Measurements from ENCODE around the gene ILK.

Gene ILK

DNA sequence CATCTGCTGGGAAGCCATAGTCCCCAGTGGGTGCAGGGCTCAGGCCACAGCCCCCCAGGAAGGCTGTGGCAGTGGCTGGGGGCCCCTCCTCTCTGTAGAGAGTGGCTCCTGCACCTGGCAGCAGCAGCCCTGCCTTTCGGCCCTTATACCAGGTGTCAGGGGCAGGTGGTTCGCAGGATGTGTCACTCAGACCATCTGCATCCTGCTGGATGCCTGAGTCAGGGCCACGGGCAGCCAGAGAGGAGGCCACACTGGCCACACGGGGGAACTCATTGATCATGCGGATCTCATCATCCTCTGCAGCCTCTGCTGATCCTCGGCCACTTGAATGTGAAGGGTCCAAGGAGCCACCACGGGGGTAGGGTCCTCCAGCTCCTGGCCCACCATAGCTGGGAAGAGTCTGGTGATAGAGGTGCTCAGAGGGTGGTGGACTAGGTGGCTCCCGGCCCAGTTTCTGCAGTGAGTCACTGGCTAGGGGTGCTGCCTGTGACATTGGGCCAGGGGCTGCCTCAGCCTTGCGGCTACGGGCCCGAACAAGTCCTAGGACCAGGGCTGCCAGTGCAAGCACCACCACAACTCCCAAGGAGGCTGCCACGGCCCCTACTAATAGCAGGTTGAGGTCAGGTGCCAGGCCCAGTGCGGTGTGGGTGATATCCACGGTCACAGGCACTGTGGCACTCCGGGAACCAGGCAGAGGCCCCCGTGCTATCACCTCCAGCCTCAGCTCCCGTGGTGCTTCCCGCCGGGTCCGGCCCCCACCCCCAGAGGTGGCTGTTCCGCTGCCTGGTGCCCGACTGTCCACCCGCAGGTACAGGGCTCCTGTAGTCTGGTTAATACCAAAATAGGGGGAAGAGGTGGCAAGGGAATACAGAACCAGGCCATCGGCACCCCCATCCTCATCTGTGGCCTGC lies 18.9 kb downstream of the ILK start:
- no peak for DNase-seq (ENCODE audit: low spot score)

- no peak for DNase-seq (ENCODE audit: low spot score)
Measured at GRCh38 chr11:6623391-6624363, 20.1 kb downstream of the ILK start.

DNA sequence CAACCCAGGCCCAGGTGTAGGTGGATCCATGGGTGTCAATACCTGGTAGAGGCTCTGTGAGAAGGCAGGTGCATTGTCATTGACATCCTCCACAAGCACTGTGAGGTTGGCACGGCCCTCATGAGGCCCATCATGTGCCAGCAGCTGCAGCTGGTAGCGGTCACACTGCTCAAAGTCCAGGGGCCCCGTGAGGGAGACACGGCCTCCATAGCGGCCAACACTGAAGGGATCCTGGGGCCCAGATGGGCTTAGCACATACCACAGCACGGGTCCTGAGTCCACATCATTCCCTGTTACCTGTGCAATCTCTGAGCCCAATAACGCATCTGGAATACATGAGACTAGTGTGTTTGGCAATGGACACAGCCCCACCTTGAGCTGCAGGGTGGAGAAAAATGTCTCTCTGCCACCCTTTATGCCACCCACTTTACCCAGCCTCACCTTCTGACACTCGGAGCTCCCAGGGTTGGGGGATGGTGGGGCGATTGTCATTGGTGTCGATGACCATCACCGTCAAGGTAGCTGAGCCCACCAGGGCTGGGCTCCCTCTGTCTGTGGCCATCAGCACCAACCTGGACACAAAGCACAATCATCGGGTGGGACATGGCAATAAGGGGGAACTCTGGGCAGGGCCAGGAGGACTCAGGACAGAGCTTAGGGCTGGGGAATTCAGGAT lies 21.7 kb downstream of the ILK start:
- no peak for DNase-seq (ENCODE audit: low spot score)

DNA sequence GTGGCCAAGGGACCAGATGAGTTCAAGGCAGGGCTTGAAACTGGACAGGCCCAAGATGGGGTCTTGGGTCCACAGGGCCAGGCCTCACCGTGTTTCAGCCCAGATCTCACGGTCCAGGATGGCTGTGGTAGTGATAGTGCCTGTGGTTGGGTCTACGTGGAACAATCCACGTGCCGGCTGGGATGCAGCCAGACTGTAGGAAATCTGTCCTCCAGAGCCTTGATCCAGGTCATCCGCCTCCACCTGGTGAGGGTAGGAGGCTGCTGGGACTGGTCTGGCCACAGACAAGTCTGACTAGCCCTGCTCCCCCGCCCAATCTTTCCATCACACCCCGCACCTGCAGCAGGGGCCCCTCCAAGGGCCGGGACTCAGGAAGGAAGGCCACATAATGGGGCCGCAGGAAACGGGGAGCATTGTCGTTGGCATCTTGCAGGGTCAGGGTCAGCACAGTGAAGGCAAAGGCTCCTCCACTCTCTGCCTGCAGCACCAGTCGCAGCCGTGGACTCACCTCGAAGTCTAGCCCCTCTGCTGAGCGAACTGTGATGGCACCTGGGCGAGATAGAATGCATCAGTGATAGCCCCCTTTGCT lies 22.4 kb downstream of the ILK start:
- no peak for DNase-seq (ENCODE audit: low spot score)

DNA sequence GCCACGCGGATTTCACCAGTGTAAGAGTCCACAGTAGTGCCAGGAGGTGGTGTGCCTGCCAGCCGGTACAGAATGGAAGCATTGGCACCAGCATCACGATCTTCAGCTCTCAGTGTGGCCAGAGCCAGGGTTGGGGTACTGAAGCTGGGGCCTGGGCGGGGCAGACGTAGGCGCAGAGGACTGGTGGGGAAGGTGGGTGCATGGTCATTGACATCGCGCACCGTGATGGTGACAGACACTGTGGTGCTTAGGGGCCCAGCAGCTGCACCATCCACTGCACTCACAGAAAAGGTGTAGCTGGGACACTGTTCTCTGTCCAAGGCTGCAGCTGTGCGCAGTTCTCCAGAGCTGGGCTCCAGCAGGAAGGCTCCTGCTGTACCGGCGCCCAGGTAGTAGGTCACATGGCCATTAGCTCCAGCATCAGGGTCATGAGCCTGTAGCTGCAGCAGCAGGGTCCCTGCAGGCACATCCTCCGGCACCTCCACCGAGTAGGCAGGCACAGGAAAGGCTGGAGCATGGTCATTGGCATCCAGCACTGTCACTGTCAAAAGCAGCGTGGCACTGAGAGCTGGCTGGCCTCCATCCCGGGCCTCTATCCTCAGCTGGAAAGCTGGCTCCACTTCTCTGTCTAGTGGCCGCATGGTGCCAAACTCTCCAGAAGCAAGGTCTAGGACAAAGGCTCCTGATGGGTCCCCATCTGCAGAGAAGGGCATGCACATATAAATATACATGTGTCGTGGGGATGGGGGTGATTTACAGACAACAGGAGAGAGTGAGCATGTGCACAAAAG lies 23.6 kb downstream of the ILK start:
- no peak for DNase-seq (ENCODE audit: low spot score)

DNA sequence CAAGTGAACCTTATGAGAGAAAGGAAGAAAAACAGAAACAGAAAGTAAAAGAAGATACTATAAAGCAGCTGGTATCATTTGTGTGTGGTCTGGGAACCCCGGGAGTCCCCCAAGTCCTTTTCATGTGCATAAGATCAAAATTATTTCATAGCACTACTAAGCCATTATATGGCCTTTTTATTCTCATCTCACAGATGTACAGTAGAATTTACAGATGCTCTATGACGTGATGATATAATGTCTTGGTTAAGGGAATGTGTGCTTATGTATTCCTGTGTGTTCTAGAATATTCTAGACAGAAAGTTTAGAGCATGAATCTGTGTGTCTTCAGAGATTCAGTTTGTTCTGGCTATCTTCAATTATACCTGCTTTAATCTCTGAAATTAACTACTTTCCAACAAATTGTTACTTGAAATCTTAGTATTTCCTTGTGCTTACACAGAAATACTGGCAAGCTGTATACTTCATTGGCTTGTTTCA lies 24.2 kb downstream of the ILK start:
- peak; percentile 29 for DNase-seq (ENCODE audit: low spot score)

DNA sequence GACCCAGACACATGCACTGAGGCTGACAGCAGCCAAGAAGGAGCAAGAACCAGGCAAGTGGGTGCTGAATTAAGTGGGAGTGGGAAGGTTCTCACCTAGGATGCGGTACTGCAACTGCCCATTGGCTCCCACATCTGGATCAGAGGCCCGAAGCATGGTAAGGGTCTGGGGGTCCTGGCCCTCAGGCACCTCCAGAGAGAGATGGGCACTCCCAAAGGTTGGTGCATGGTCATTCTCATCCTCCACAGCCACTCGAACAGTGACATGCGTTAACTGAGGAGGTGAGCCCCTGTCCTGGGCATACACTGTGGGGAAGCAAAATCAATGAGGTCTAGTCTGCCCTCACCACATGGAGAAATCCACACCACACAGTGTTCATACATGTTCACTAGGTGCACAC lies 25.0 kb downstream of the ILK start:
- no peak for DNase-seq (ENCODE audit: low spot score)

- DNase-seq (ENCODE audit: low spot score): no peak
Measured at GRCh38 chr11:6629573-6629891, 26.0 kb downstream of the ILK start.

DNA sequence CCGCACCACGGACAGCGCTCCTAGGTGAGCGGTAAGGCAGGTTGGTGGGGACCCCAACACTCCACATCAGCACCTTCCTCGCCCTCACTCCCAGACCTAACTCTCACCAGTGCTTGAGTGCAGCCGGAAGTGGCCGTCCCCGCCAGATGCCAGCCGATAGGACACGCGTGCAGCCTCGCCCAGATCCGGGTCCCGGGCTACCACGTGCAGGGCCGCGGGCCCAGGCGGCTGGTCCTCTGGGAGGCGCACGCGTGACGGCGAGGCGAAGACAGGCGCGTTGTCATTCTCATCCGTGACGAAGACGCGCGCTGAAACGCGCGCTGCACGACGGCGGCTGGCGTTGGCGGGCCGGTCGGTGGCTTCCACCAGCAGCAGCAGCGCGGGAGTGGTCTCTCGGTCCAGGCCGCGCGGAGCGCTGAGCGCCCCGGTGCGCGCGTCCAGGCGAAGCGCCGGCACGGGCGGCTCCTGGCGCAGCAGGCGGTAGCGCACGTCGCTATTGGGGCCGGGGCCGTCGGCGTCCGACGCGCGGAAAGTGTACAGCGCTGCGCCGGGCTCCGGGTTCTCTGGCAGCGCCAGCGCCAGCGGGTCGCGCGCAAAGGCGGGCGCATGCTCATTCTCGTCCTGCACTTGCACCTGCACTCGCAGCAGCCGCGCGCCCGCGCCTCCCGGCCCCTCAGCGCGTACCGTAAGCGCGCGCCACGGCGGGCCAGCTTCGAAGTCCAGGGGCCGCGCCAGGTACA lies 26.5 kb downstream of the ILK start:
- no peak for DNase-seq (ENCODE audit: low spot score)

- DNase-seq (ENCODE audit: low spot score): no peak
Measured at GRCh38 chr11:6630632-6631291, 27.2 kb downstream of the ILK start.

GRCh38 chr11:6631361-6631890 lies 27.9 kb downstream of the ILK start:
- DNase-seq (ENCODE audit: low spot score): no peak

- DNase-seq (ENCODE audit: low spot score): no peak
Measured at GRCh38 chr11:6632116-6633073, 28.8 kb downstream of the ILK start.

GRCh38 chr11:6633422-6634408 lies 30.1 kb downstream of the ILK start:
- no peak for DNase-seq (ENCODE audit: low spot score)

DNA sequence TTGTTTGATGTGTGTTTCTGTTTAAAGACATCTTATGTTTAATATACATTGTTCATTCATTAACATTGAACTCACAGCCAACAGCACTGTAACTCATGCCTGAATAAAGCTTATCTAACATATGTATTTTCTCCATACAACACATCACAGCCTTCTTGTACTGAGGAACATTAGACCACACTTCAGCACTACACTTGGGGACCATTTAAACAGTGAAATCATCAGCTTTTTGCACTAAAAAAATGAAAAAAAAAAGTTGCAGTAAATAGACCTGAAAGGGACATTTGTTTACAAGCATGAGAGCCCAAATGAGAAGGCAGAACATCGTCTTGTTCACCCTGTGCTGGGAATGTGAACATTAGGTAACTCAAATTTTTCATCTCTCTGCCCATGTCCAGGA lies 31.0 kb downstream of the ILK start:
- no peak for DNase-seq (ENCODE audit: low spot score)

DNA sequence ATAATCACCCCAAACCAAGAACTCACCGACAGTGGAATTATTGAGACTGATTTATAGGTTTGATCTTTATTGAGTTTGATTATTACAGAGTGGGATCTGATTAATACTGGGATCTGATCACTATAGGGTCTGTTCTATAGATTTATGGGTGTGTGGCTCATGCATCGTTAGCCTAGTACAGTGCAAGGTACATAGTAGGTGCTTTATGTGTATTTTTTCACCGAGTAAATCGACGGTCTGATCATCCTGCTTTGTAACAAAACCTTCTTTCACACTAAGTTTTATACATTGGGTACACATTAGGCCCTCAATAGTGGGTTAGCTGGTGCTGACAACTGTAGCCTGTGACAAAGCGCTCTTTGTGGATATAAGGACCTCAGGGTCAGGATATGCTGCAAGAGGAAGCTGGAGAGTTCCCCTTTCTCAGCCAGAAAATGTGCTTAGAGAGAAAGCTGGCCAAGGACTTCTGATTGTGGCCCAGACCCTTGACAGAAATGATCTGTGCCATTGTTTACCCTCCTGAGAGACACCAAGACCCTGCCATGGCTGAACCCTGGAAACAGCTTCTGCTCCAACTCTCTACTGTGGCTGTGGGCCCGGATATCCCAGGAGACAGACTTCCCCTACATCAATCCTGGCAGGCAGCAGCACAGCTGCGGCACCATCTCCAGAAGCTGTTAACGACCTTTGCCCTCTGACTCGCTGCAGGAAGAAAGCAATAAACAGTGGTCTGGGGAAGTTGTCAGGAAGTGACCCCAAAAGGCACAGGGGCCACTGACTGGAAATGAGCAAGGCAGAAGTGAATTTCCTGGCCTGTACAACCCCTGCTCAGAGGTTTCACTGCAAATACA lies 31.7 kb downstream of the ILK start:
- DNase-seq (ENCODE audit: low spot score): no peak

DNA sequence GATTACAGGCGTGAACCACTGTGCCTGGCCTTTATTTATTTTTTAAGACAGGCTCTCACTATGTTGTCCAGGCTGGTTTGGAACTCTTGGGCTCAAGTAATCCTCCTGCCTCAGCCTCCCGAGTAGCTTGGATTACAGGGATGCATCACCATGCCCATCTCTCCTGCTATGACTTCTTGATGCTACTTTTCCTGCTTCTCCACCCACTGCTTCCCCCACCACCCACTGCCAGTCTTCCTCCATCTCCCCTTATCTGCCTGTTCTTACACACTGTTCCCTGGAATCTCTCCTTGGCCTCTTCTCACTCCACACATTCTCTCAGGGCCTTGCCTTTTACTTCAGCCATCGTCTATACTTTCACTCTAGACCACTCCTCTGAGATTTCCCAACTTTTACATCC lies 32.9 kb downstream of the ILK start:
- no peak for DNase-seq (ENCODE audit: low spot score)

Measured in CD4-positive, alpha-beta T cell treated with Interleukin-6 at 100 ng/mL for 8 hours (primary cell).